HCT116 (cell line): ENCODE data around the gene RGS9BP.

Source experiments
- ATF3 ChIP-seq: IDR thresholded peaks from 2 replicates; pipeline ENCODE4 v1.6.1; 2012
- CTCF ChIP-seq, 3 experiments: fragments of 200-600 bp in 1 of 3; sonication (generic) in 1 of 3; IDR thresholded peaks in 2 of 3; conservative IDR thresholded peaks in 1 of 3; 2 replicates each; pipeline ENCODE4 v1.5.1; 2012 to 2017; ENCODE audit warnings: low read depth in 2 of 3, low read length in 2 of 3, antibody characterized with exemption in 1 of 3, borderline replicate concordance in 1 of 3, control low read depth in 1 of 3, mild to moderate bottlenecking in 1 of 3, mixed read lengths in 1 of 3, mixed run types in 1 of 3, moderate library complexity in 1 of 3; ENCODE audit not compliant: insufficient read depth in 1 of 3
- ELF1 ChIP-seq: IDR thresholded peaks from 2 replicates; pipeline ENCODE4 v1.6.1; 2012; ENCODE audit warnings: low read depth, borderline replicate concordance
- EZH2 ChIP-seq: fragments of 200-600 bp; sonication (generic); IDR thresholded peaks from 2 replicates; pipeline ENCODE4 v1.6.1; 2017; ENCODE audit warnings: antibody characterized with exemption, mixed run types
- EZH2phosphoT487 ChIP-seq: fragments of 200-600 bp; IDR thresholded peaks from 2 replicates; pipeline ENCODE4 v1.6.1; 2018; ENCODE audit warnings: antibody characterized with exemption, borderline replicate concordance
- POLR2A ChIP-seq: IDR thresholded peaks from 2 replicates; pipeline ENCODE4 v1.7.0; 2011; ENCODE audit warnings: borderline replicate concordance; ENCODE audit not compliant: insufficient read depth, insufficient read length; ENCODE audit errors: extremely low read depth
- POLR2AphosphoS5 ChIP-seq: IDR thresholded peaks from 2 replicates; pipeline ENCODE4 v1.6.1; 2011; ENCODE audit warnings: mild to moderate bottlenecking, low read depth, low read length, moderate library complexity
- SP1 ChIP-seq: IDR thresholded peaks from 2 replicates; pipeline ENCODE4 v1.6.1; 2012; ENCODE audit warnings: low read depth
- YY1 ChIP-seq: IDR thresholded peaks from 2 replicates; pipeline ENCODE4 v1.6.1; 2011; ENCODE audit warnings: low read length, low read depth, moderate library complexity, mild to moderate bottlenecking; ENCODE audit not compliant: insufficient replicate concordance; ENCODE audit errors: extremely low read depth
- ZFX ChIP-seq: fragments of 450-650 bp; IDR thresholded peaks from 2 replicates; pipeline ENCODE4 v1.6.1; 2017
- ZNF274 ChIP-seq: fragments of 200-500 bp; sonication (Bioruptor generic); IDR thresholded peaks from 2 replicates; pipeline ENCODE4 v1.6.1; 2014; ENCODE audit warnings: mild to moderate bottlenecking, low read depth, low read length, inconsistent platforms
- TF ChIP-seq, protein P1 (sequence below): IDR thresholded peaks from 2 replicates; pipeline ENCODE4 v1.6.1; 2012
- TF ChIP-seq, protein P2 (sequence below): IDR thresholded peaks from 2 replicates; pipeline ENCODE4 v1.6.1; 2012; ENCODE audit warnings: low read depth

- no peak for TF ChIP-seq CTCF (IDR thresholded peaks at IDR 0.05 in 2 of 3, conservative IDR thresholded peaks at IDR 0.05 in 1 of 3; ENCODE audit: borderline replicate concordance in 1 of 3, insufficient read depth in 1 of 3, low read depth in 2 of 3, low read length in 2 of 3)
- TF ChIP-seq POLR2A: no peak
- TF ChIP-seq, protein P1, sequence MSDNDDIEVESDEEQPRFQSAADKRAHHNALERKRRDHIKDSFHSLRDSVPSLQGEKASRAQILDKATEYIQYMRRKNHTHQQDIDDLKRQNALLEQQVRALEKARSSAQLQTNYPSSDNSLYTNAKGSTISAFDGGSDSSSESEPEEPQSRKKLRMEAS: no peak
- TF ChIP-seq POLR2AphosphoS5: no peak
- TF ChIP-seq SP1: no peak
- TF ChIP-seq EZH2: no peak
- TF ChIP-seq YY1: no peak
- TF ChIP-seq ZNF274: no peak
- TF ChIP-seq EZH2phosphoT487: no peak
- TF ChIP-seq, protein P2, sequence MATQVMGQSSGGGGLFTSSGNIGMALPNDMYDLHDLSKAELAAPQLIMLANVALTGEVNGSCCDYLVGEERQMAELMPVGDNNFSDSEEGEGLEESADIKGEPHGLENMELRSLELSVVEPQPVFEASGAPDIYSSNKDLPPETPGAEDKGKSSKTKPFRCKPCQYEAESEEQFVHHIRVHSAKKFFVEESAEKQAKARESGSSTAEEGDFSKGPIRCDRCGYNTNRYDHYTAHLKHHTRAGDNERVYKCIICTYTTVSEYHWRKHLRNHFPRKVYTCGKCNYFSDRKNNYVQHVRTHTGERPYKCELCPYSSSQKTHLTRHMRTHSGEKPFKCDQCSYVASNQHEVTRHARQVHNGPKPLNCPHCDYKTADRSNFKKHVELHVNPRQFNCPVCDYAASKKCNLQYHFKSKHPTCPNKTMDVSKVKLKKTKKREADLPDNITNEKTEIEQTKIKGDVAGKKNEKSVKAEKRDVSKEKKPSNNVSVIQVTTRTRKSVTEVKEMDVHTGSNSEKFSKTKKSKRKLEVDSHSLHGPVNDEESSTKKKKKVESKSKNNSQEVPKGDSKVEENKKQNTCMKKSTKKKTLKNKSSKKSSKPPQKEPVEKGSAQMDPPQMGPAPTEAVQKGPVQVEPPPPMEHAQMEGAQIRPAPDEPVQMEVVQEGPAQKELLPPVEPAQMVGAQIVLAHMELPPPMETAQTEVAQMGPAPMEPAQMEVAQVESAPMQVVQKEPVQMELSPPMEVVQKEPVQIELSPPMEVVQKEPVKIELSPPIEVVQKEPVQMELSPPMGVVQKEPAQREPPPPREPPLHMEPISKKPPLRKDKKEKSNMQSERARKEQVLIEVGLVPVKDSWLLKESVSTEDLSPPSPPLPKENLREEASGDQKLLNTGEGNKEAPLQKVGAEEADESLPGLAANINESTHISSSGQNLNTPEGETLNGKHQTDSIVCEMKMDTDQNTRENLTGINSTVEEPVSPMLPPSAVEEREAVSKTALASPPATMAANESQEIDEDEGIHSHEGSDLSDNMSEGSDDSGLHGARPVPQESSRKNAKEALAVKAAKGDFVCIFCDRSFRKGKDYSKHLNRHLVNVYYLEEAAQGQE: no peak
- no peak for TF ChIP-seq ATF3
- no peak for TF ChIP-seq ELF1
- TF ChIP-seq ZFX: no peak
Measured at GRCh38 chr19:32627714-32628270, 47.9 kb upstream of the RGS9BP start.
